D721Med (cell line): ENCODE measurements around the gene GLB1L2.

ENCODE experiments used
- DNase-seq: peaks from one replicate; pipeline ENCODE4 v3.0.0; 2011; ENCODE audit warnings: low spot score; ENCODE audit not compliant: insufficient read length
- FAIRE-seq: peaks from 2 replicates; lab custom pipeline; 2011; peaks lifted over from hg19 to GRCh38; lab: Jason Lieb, UNC
- CTCF ChIP-seq: IDR thresholded peaks from 2 replicates; pipeline ENCODE4 v1.5.1; 2012; ENCODE audit warnings: mild to moderate bottlenecking, control low read depth; ENCODE audit not compliant: insufficient read depth; ENCODE audit errors: missing control alignments

Gene GLB1L2

GRCh38 chr11:134330611-134331353 is 1.0 kb upstream of the GLB1L2 start:
- TF ChIP-seq CTCF = no peak
- DNase-seq (no peak), FAIRE-seq (no peak)

DNA sequence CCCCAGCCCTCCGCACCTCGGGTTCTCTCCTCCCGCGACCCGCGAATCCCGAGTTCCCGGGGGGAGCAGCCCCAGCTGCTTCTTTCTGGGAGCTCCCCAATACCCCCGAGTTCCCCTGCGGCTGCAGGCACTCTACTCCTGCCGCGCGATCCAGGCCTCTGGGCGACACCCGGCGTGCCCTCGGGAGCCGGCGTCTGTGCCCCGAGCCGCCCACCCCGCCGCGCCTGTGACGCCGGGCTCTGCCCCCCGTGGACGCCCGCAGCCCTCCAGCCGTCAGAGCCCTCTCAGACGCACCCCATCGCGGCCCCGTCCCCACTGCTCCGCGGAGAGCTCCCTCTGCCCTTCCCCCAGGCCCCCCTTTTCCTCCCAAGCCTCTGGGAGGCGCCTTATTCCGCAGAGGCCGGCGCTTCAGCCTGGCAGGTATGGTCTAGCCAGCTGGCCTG is 422 bp downstream of the GLB1L2 start:
- FAIRE-seq (no peak), DNase-seq (no peak)
- TF ChIP-seq CTCF = peak; percentile 17

DNA sequence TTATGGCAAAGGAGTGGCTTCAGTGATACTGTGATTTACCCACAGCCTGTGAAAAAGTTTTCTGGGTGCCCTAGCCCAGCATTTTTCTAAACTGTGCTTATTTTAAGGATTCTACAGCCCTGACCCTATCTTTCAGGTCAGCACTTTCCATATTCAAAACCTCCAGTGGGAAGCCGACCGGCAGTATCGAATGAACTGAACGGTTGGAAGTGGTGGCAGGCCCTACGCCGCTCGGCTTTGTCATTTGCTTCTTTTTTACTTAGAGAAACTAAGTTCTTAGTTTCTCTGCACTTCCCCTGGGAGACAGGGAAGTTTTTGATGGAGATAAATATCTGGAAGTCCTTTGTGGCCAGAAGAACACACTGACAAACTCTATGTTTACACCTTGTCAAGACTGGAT is 994 bp downstream of the GLB1L2 start:
- FAIRE-seq = no peak

GRCh38 chr11:134333312-134333711 is 1.5 kb downstream of the GLB1L2 start:
- DNase-seq (no peak), FAIRE-seq (no peak)
- TF ChIP-seq CTCF = no peak

More for the DNA sequence above, 994 bp downstream of the GLB1L2 start:
- no peak for DNase-seq
- TF ChIP-seq CTCF = no peak

DNA sequence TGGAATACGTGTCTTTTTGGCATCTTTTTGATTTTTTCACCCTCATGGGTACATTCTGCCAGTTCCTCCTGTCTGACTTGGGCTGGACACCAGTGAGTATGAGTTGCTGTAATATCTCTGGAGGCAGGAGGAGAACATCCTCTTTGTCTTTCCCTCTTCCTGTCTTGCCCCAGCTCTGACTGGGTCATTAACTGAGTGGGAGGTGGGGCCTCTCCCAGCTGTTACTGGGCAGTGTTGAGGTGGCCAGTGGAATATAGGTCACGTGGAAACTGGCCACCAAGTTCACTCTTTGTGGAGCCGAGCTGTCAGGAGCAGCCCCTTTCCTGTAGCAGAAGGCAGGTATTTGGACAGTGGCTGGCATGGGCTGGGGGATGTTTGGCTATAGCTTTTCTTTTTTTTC is 2.2 kb downstream of the GLB1L2 start:
- no peak for TF ChIP-seq CTCF
- no peak for FAIRE-seq
- DNase-seq = no peak

DNA sequence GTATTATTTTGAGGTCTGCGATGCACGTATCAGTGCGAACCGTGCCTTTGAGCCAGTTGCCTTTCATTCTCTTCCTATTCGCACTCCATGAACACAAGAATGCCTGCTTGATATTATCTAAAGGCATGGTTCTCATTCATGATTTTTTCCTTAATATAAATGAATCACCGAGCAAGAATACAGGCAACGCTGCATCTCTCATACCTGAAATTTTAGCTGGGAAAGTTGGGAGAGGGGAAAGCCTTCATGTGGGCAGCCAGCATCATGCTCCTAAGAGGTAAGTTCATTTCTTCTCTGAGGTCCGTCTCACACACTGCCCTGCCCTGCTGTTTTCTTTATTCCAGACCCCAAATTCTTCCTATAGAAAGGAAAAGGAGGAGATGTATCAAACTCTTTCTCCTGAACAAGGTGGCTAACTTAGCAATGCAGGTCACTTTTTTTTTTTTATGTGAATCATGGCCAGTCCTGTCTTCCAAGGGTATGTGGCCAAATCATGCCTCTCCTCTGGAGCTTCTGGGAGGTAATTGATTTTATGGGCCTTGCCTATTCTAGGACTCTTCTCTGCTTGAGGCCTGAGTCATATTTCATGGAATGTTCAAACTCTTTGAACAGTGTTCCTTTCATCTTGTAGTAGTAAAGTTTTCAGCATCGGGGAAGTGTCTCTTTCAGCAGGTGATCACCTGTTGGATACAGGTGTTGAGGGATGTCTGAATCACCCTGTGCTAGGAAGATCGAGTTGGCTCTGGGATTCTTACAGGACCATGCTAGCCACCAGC is 3.2 kb downstream of the GLB1L2 start:
- TF ChIP-seq CTCF = no peak
- no peak for DNase-seq
- FAIRE-seq = no peak

- FAIRE-seq (no peak), DNase-seq (no peak)
- no peak for TF ChIP-seq CTCF
Observed at GRCh38 chr11:134337051-134337450, 5.3 kb downstream of the GLB1L2 start.
